ENCODE data around the gene SCAPER. TPM values are rescaled to one million over a fixed set of nuclear protein-coding genes. Genes with fewer than 3 reads are reported as not detected.
A peak's percentile ranks its signal among the peaks of the same experiment; 100 is the strongest.

SCAPER gene
- total RNA-seq, 1 donor, result 9.1 TPM

DNA sequence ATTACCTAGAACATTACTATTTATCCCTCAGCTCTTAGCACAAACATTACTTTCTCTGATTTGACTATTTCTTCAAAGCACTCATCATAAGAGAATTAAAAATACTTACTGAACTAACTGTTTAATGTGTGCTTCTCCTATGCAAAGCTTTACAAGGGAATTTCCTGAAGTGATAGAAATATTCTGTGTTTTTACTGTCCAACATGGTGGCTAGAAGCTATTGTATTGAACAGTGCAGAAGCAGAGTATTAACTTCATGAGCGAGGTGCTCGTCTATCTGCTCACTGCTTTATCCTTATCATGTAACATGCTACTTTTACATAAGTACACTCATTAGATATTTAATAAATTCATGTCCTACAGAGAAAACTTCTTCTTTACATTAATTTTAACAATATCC lies 329.5 kb downstream of the SCAPER start:
- no peak overlapping the region for H3K4me3 ChIP-seq (ENCODE audit: low read depth, low read length)
- TF ChIP-seq, protein P1, sequence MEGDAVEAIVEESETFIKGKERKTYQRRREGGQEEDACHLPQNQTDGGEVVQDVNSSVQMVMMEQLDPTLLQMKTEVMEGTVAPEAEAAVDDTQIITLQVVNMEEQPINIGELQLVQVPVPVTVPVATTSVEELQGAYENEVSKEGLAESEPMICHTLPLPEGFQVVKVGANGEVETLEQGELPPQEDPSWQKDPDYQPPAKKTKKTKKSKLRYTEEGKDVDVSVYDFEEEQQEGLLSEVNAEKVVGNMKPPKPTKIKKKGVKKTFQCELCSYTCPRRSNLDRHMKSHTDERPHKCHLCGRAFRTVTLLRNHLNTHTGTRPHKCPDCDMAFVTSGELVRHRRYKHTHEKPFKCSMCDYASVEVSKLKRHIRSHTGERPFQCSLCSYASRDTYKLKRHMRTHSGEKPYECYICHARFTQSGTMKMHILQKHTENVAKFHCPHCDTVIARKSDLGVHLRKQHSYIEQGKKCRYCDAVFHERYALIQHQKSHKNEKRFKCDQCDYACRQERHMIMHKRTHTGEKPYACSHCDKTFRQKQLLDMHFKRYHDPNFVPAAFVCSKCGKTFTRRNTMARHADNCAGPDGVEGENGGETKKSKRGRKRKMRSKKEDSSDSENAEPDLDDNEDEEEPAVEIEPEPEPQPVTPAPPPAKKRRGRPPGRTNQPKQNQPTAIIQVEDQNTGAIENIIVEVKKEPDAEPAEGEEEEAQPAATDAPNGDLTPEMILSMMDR (IDR thresholded peaks at IDR 0.05; ENCODE audit: insufficient read depth, low read depth, low read length), result no peak
- no peak for DNase-seq (ENCODE audit: low read depth)

DNA sequence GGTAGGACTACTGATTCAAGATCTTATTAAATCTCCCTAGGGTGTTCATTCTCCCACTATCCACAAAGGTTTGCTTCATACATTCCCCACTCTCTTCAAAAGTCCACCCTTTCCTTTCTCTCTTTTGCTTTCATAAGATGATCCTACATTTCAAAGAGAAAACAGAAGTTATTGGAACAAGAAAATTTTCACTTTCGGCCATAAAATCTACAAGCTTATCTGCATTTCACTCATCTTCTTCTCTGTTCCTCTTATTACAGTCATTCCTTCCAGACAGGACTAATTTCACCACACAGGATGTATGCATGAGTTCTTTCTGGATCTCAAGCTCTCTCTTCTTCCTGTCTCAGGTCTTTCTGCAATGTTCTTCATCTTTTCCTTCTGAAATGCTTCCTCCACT lies 329.9 kb downstream of the SCAPER start:
- TF ChIP-seq, protein P1 (IDR thresholded peaks at IDR 0.05; ENCODE audit: insufficient read depth, low read depth, low read length), result no peak
- no peak for DNase-seq (ENCODE audit: low read depth)
- H3K4me3 ChIP-seq (ENCODE audit: low read depth, low read length), result no peak overlapping the region

- TF ChIP-seq, protein P1 (IDR thresholded peaks at IDR 0.05; ENCODE audit: insufficient read depth, low read depth, low read length), result no peak
- no peak for DNase-seq (ENCODE audit: low read depth)
- H3K4me3 ChIP-seq (ENCODE audit: low read depth, low read length), result no peak overlapping the region
Measured at GRCh38 chr15:76572983-76573314, 332.2 kb downstream of the SCAPER start.

DNA sequence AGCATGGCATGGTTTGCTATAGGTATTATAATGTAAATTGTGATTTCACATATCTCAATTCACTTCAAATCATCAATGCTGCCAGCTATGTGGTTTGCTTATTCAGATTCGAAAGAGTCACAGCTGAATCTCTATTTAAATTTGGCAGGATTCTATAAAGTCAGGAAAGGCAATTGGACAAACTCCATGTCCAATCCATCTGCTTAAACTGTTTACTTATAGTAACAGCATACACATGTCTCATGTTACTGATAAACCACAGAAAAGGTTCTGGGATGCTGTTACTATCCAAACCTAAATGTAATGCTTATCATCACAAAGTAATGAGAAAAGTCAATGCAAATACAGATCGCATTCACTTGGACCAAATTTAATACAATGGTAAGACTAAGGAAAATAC lies 338.9 kb downstream of the SCAPER start:
- TF ChIP-seq, protein P1 (IDR thresholded peaks at IDR 0.05; ENCODE audit: insufficient read depth, low read depth, low read length), result no peak

GRCh38 chr15:76565366-76565765 lies 339.8 kb downstream of the SCAPER start:
- no peak overlapping the region for H3K4me3 ChIP-seq (ENCODE audit: low read depth, low read length)
- DNase-seq (ENCODE audit: low read depth), result peak; percentile 31
- TF ChIP-seq, protein P1 (IDR thresholded peaks at IDR 0.05; ENCODE audit: insufficient read depth, low read depth, low read length), result no peak

More for the DNA sequence above, 338.9 kb downstream of the SCAPER start:
- no peak overlapping the region for H3K4me3 ChIP-seq (ENCODE audit: low read depth, low read length)
- DNase-seq (ENCODE audit: low read depth), result peak; percentile 4

- no peak overlapping the region for H3K4me3 ChIP-seq (ENCODE audit: low read depth, low read length)
- no peak for DNase-seq (ENCODE audit: low read depth)
- TF ChIP-seq, protein P1 (IDR thresholded peaks at IDR 0.05; ENCODE audit: insufficient read depth, low read depth, low read length), result no peak
Measured at GRCh38 chr15:76555247-76555646, 349.9 kb downstream of the SCAPER start.

DNA sequence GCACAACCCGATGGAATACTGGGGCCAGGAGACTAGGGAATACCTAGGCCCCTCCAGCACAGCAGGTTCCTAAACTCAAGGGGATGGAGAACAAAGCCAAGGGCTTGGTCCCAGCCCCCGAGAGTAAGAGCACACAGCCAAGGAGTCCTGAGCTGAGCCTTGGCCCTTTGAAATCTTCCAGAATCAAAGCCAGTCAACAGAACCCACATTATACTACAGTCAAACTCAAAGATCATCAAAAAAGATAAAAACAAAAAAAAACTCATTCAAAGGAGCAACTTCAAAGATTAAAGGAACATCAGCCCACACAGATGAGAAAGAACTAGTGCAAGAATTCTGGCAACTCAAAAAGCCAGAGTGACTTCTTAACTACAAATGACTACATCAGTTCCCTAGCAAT lies 351.6 kb downstream of the SCAPER start:
- TF ChIP-seq, protein P1 (IDR thresholded peaks at IDR 0.05; ENCODE audit: insufficient read depth, low read depth, low read length), result no peak
- no peak for DNase-seq (ENCODE audit: low read depth)
- no peak overlapping the region for H3K4me3 ChIP-seq (ENCODE audit: low read depth, low read length)
